ENCODE measurements around the gene HAUS8.
"Not testable (repeated sequence)": the region's sequence is repeated elsewhere in the genome, so short reads cannot be mapped to it uniquely, and the experiment has no call there.

HAUS8 gene

GRCh38 chr19:17022738-17023137 is 52.5 kb downstream of the HAUS8 start:
- TF ChIP-seq, protein P1, sequence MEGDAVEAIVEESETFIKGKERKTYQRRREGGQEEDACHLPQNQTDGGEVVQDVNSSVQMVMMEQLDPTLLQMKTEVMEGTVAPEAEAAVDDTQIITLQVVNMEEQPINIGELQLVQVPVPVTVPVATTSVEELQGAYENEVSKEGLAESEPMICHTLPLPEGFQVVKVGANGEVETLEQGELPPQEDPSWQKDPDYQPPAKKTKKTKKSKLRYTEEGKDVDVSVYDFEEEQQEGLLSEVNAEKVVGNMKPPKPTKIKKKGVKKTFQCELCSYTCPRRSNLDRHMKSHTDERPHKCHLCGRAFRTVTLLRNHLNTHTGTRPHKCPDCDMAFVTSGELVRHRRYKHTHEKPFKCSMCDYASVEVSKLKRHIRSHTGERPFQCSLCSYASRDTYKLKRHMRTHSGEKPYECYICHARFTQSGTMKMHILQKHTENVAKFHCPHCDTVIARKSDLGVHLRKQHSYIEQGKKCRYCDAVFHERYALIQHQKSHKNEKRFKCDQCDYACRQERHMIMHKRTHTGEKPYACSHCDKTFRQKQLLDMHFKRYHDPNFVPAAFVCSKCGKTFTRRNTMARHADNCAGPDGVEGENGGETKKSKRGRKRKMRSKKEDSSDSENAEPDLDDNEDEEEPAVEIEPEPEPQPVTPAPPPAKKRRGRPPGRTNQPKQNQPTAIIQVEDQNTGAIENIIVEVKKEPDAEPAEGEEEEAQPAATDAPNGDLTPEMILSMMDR (IDR thresholded peaks at IDR 0.05; ENCODE audit: extremely low read depth, insufficient read depth, missing control alignments) = no peak
- in situ Hi-C loops (cut with MboI; ENCODE audit: low pct_unique_long_range_greater_than_20kb, low sequenced_read_pairs, unreplicated experiment) = no loop called here
- no peak for DNase-seq (ENCODE audit: low spot score)

DNA sequence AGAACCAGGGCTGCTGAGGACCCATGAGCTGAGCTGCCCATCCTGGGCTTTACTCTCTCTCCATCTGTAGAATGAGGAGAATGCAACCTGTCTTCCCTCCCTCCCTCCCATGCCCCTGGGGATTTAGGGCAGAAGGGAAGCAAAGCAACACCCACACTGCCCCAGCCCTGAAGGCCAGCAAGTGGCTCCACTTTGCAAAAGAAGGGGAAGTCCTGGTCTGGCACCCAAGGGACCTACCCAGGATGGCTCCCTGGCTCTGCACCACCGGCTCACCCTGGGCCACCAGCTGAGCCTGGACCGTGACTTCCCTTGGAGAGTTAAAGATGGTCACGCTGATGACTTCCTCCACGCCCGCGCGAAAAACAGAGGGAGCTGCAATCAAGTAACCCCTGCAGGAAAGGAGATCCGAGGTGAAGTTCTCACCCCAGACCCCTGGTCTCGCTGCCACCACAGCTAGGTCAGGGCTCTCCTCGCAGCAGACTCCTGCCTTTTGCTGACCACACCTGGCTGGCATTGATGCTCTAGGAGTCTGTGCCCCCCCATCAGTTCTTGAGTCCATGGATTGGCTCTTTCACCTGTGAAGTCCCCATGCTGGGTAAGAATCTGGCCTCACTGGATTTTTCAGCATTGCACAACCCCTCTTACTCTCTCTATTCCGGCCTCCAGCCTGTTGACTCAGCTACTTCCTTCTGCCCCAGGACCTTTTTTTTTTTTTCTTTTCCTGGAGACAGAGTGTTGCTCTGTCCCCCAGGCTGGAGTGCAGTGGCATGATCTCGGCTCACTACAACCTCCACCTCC is 53.3 kb downstream of the HAUS8 start:
- no peak for DNase-seq (ENCODE audit: low spot score)
- in situ Hi-C loops (cut with MboI; ENCODE audit: low pct_unique_long_range_greater_than_20kb, low sequenced_read_pairs, unreplicated experiment) = no loop called here
- TF ChIP-seq, protein P1 (IDR thresholded peaks at IDR 0.05; ENCODE audit: extremely low read depth, insufficient read depth, missing control alignments) = no peak

- no peak for DNase-seq (ENCODE audit: low spot score)
- in situ Hi-C loops (cut with MboI; ENCODE audit: low pct_unique_long_range_greater_than_20kb, low sequenced_read_pairs, unreplicated experiment) = no loop called here
- TF ChIP-seq, protein P1 (IDR thresholded peaks at IDR 0.05; ENCODE audit: extremely low read depth, insufficient read depth, missing control alignments) = no peak
Observed at GRCh38 chr19:17021328-17021727, 53.9 kb downstream of the HAUS8 start.

- TF ChIP-seq, protein P1 (IDR thresholded peaks at IDR 0.05; ENCODE audit: extremely low read depth, insufficient read depth, missing control alignments) = no peak
- no peak for DNase-seq (ENCODE audit: low spot score)
- in situ Hi-C loops (cut with MboI; ENCODE audit: low pct_unique_long_range_greater_than_20kb, low sequenced_read_pairs, unreplicated experiment) = no loop called here
Observed at GRCh38 chr19:17020823-17021222, 54.4 kb downstream of the HAUS8 start.

GRCh38 chr19:17020385-17020784 is 54.9 kb downstream of the HAUS8 start:
- no peak for DNase-seq (ENCODE audit: low spot score)
- TF ChIP-seq, protein P1 (IDR thresholded peaks at IDR 0.05; ENCODE audit: extremely low read depth, insufficient read depth, missing control alignments) = no peak
- in situ Hi-C loops (cut with MboI; ENCODE audit: low pct_unique_long_range_greater_than_20kb, low sequenced_read_pairs, unreplicated experiment) = no loop called here

- in situ Hi-C loops (cut with MboI; ENCODE audit: low pct_unique_long_range_greater_than_20kb, low sequenced_read_pairs, unreplicated experiment); DNase-seq (ENCODE audit: low spot score): not testable (repeated sequence)
Observed at GRCh38 chr19:17014212-17014861, 60.9 kb downstream of the HAUS8 start.

DNA sequence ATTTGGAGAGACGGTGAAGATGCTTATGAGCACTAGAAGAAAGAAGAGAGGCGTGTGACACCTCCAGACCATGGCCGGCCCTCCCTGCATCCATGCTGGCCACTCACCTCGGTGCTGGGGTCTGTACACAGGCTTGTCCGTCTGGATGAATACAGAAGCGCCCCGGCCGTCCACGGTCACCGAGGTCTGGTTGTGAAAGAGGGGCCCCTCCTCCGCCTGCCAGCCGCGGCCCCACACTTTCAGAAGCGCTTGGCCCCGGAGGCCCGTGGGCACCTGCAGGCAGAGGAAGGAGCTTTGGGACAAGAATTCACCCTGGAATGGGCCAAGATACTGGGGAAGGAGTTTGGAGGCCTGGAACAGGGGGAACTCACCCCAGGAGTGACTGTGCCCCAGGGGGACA is 63.8 kb downstream of the HAUS8 start:
- no peak for DNase-seq (ENCODE audit: low spot score)
- in situ Hi-C loops (cut with MboI; ENCODE audit: low pct_unique_long_range_greater_than_20kb, low sequenced_read_pairs, unreplicated experiment) = no loop called here
- TF ChIP-seq, protein P1 (IDR thresholded peaks at IDR 0.05; ENCODE audit: extremely low read depth, insufficient read depth, missing control alignments) = no peak

All from GM13977 (cell line).